ENCODE measurements around the gene CACUL1.

GRCh38 chr10:118694848-118695247 is 59.9 kb downstream of the CACUL1 start:
- TF ChIP-seq EZH2 (IDR thresholded peaks at IDR 0.05; ENCODE audit: low read depth) (no peak), CTCF (conservative IDR thresholded peaks at IDR 0.05) (no peak)

All from PC-9 (cell line).